GM12878 (cell line): ENCODE results near the gene HRH2. TPM values are rescaled to one million over a fixed set of nuclear protein-coding genes. Genes with fewer than 3 reads are reported as not detected.

Source experiments
- ATAC-seq: fragments of 200-7000 bp; cut with Tn5 transposase; 3 replicates; pipeline ENCODE4 v1.9.1; 2020; ENCODE audit warnings: mild to moderate bottlenecking, moderate library complexity
- BruUV-seq: library from RNA; stranded (reverse); fragments of 400-500 nt; replicated peaks from 2 replicates; lab custom pipeline; 2021; lab: Mats Ljungman, UMichigan
- CTCF ChIA-PET: fragments of 300-600 bp; sonication (Branson Sonifier 250); formaldehyde crosslinking; extraction: SDS; loops from one replicate; lab custom pipeline; 2021; ENCODE audit warnings: inconsistent platforms; lab: Yijun Ruan, JAX
- POLR2A ChIA-PET: fragments of 350-600 bp; formaldehyde crosslinking; extraction: SDS; loops from one replicate; lab custom pipeline; 2021; ENCODE audit warnings: inconsistent platforms; lab: Charles Lee
- RAD21 ChIA-PET: fragments of 300-600 bp; sonication (Branson Sonifier 250); formaldehyde crosslinking; loops from one replicate; lab custom pipeline; 2023; ENCODE audit warnings: antibody characterized with exemption; ENCODE audit not compliant: unreplicated experiment; lab: Charles Lee
- SMC1A ChIA-PET: fragments of 300-600 bp; sonication (Branson Sonifier 250); formaldehyde crosslinking; loops from one replicate; lab custom pipeline; 2023; ENCODE audit not compliant: unreplicated experiment, uncharacterized antibody; lab: Charles Lee
- DNase-seq: peaks from one replicate; pipeline ENCODE4 v3.0.0-alpha.2; 2011; ENCODE audit warnings: low read depth, low spot score
- FAIRE-seq: peaks from 3 replicates; lab custom pipeline; 2011; peaks lifted over from hg19 to GRCh38; lab: Jason Lieb, UNC
- H2AFZ ChIP-seq: 2 replicates; pipeline ENCODE4 v1.6.0; 2011; ENCODE audit warnings: low read depth, low read length, control low read depth; ENCODE audit not compliant: control insufficient read depth
- H3K27ac ChIP-seq: 2 replicates; pipeline ENCODE4 v1.5.1; 2011; ENCODE audit warnings: control low read depth; ENCODE audit not compliant: control insufficient read depth, insufficient read depth
- H3K27me3 ChIP-seq, 2 experiments: replicated peaks in 1 of 2; 2 replicates each; pipeline versions ENCODE4 v1.6.0 to v1.6.1; 2011; ENCODE audit warnings: low read length in 1 of 2; ENCODE audit not compliant: control insufficient read depth in 2 of 2, insufficient read depth in 2 of 2
- H3K36me3 ChIP-seq, 2 experiments: 2 replicates each; pipeline ENCODE4 v1.5.1; 2011; ENCODE audit warnings: low read length in 1 of 2; ENCODE audit not compliant: control insufficient read depth in 2 of 2, insufficient read depth in 2 of 2
- H3K4me1 ChIP-seq: 2 replicates; pipeline ENCODE4 v1.6.1; 2011; ENCODE audit warnings: mild to moderate bottlenecking, low read length, moderate library complexity, mixed read lengths; ENCODE audit not compliant: control insufficient read depth, insufficient read depth
- H3K4me2 ChIP-seq: 2 replicates; pipeline ENCODE4 v1.6.0; 2011; ENCODE audit warnings: control low read depth; ENCODE audit not compliant: control insufficient read depth, insufficient read depth
- H3K4me3 ChIP-seq: fragments of 200-600 bp; sonication (generic); 2 replicates; pipeline ENCODE4 v1.5.1; 2016
- H3K79me2 ChIP-seq: 2 replicates; pipeline ENCODE4 v1.6.0; 2011; ENCODE audit warnings: low read length; ENCODE audit not compliant: control insufficient read depth, insufficient read depth
- H3K9ac ChIP-seq: 2 replicates; pipeline ENCODE4 v1.8.0; 2011; ENCODE audit warnings: low read length, control low read depth, mixed read lengths; ENCODE audit not compliant: control insufficient read depth, insufficient read depth
- H3K9me3 ChIP-seq: replicated peaks from 3 replicates; pipeline ENCODE4 v1.5.1; 2011; ENCODE audit warnings: mild to moderate bottlenecking, low read length; ENCODE audit not compliant: control insufficient read depth, insufficient read depth
- H4K20me1 ChIP-seq: 2 replicates; pipeline ENCODE4 v1.6.0; 2011; ENCODE audit not compliant: control insufficient read depth, insufficient read depth
- NFIC ChIP-seq: IDR thresholded peaks from 2 replicates; pipeline ENCODE4 v1.6.1; 2012; ENCODE audit warnings: low read depth, mild to moderate bottlenecking, inconsistent platforms, low read length, moderate library complexity
- POU2F2 ChIP-seq: IDR thresholded peaks from 3 replicates; pipeline ENCODE4 v1.6.1; 2011; ENCODE audit warnings: low read depth, mild to moderate bottlenecking, low read length, borderline replicate concordance
- SMAD1 ChIP-seq: fragments of 450-650 bp; IDR thresholded peaks from 2 replicates; pipeline ENCODE4 v1.6.1; 2018; ENCODE audit warnings: mild to moderate bottlenecking, low read depth; ENCODE audit not compliant: partially characterized antibody
- TCF3 ChIP-seq: IDR thresholded peaks from 2 replicates; pipeline ENCODE4 v1.6.1; 2012; ENCODE audit warnings: low read depth, mild to moderate bottlenecking, low read length, borderline replicate concordance; ENCODE audit not compliant: insufficient read depth
- ZNF274 ChIP-seq: IDR thresholded peaks from one replicate; pipeline ENCODE4 v1.8.0; 2011; ENCODE audit not compliant: insufficient read length, insufficient read depth
- ZNF687 ChIP-seq: fragments of 450-650 bp; IDR thresholded peaks from 2 replicates; pipeline ENCODE4 v1.6.1; 2017; ENCODE audit warnings: mild to moderate bottlenecking, moderate library complexity
- WGBS: methylation state at CpG from one replicate; pipeline ENCODE4 v1.1.6; 2016; ENCODE audit warnings: low lambda C conversion rate; ENCODE audit not compliant: insufficient replicate concordance, insufficient coverage; ENCODE audit errors: missing lambda C conversion rate; 5-methylcytosine and 5-hydroxymethylcytosine counted together
- in situ Hi-C: fragments of 300-500 bp; cut with MboI; formaldehyde crosslinking; loops from 9 replicates; pipeline ENCODE4 v1.14.3; 2018; ENCODE audit warnings: mixed read lengths
- intact Hi-C: fragments of 100-400 bp; cut with micrococcal nuclease; formaldehyde crosslinking; loops from one replicate; pipeline ENCODE4 v1.14.2; 2022; ENCODE audit not compliant: unreplicated experiment
- polyA plus RNA-seq, 11 experiments: library from polyadenylated mRNA; depleted of rRNA in 4 of 11; unstranded in 6 of 11; stranded (reverse) in 5 of 11; fragments of >200 nt; fragmentation: Nextera tagmentation in 4 of 11; fragmentation: Illumina TruSeq in 1 of 11; extraction: Ambion mirVana in 4 of 11; extraction: Trizol in 1 of 11; gene quantifications; 1 replicate in 1 of 11; 2 replicates in 10 of 11; pipeline versions ENCODE4 v1.2.1 to v1.2.3, GENCODE V29; 2011 to 2016; ENCODE audit warnings: inconsistent platforms in 2 of 11, missing spikeins in 2 of 11, low read depth in 1 of 11
- total RNA-seq, 4 experiments: library from RNA; depleted of rRNA in 3 of 4; stranded (reverse); fragments of >200 nt in 3 of 4; fragmentation: Illumina TruSeq in 1 of 4; extraction: Trizol in 1 of 4; gene quantifications; 2 replicates each; pipeline versions ENCODE4 v1.2.1 to v1.2.3, GENCODE V29; 2013 to 2021
- TF ChIP-seq, protein P1 (sequence below): fragments of 450-650 bp; IDR thresholded peaks from 2 replicates; pipeline ENCODE4 v1.6.1; 2017; ENCODE audit warnings: mild to moderate bottlenecking, low read depth, inconsistent platforms; ENCODE audit not compliant: poor library complexity, severe bottlenecking
- TF ChIP-seq, protein P2 (sequence below): fragments of 150-350 bp; IDR thresholded peaks from 2 replicates; pipeline ENCODE4 v1.6.1; 2016; ENCODE audit warnings: low read depth, low read length
- TF ChIP-seq, protein P3 (sequence below), 3 experiments: IDR thresholded peaks in 2 of 3; conservative IDR thresholded peaks in 1 of 3; 2 replicates each; pipeline ENCODE4 v1.5.1; 2011; ENCODE audit warnings: low read depth in 3 of 3, low read length in 3 of 3, mild to moderate bottlenecking in 3 of 3, control low read depth in 2 of 3, moderate library complexity in 2 of 3, inconsistent platforms in 1 of 3, mixed read lengths in 1 of 3; ENCODE audit not compliant: control insufficient read depth in 2 of 3, insufficient read depth in 1 of 3; ENCODE audit errors: extremely low read depth in 1 of 3

The HRH2 gene
- total and polyA plus RNA-seq, 10 of the 15 experiments (the other 5 are each of a cell fraction or from before 2014, with no cell fraction given), result 0.01 to 0.05 (median 0.03) TPM; not detected in 7

DNA sequence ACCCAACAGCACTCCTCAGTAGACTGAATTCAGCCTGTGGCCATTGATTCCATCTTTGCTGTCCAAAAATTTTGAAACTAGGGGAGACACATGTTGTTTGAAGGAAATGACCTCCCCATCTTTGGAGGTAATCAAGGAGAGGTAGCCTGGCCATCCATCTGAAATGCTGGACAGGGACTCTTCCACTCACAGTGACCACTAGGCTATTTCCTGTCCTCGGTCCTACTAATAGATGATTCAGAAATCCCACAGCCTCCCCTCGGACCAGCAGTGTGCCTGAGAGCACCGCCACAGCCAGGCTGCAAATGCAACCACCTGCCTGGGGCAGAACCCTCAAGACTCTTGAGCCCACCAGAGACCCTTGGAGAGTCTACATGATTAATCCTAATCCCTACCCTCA lies 12.5 kb downstream of the HRH2 start:
- Histone ChIP-seq H3K4me3 (no peak overlapping the region), H2AFZ (no peak overlapping the region), H3K27me3 (peaks cover 0 to 2% of the 10 kb centered on the region in 2 experiments; a peak in 2 of 4 replicates), H3K79me2 (no peaks in the 10 kb centered on the region), H3K27ac (no peak overlapping the region), H4K20me1 (no peaks in the 10 kb centered on the region), H3K4me2 (no peak overlapping the region), H3K9me3 (no peaks in the 10 kb centered on the region), H3K36me3 (no peaks in the 10 kb centered on the region), H3K9ac (no peak overlapping the region), H3K4me1 (no peaks in the 10 kb centered on the region)
- SMC1A ChIA-PET, result no interaction called here
- intact Hi-C loops (no loop called here), in situ Hi-C loops (no loop called here)
- WGBS, result 17% methylated on average over 3 of the region's 3 CpGs
- DNase-seq, result no peak
- RAD21 ChIA-PET, result no interaction called here
- ATAC-seq, result no peak
- BruUV-seq, result no TSS peak
- CTCF ChIA-PET, result no interaction called here
- FAIRE-seq, result no peak
- POLR2A ChIA-PET, result no interaction called here
- TF ChIP-seq TCF3 (no peak), SMAD1 (no peak), POU2F2 (no peak), NFIC (no peak), ZNF687 (no peak), ZNF274 (no peak)
- TF ChIP-seq, protein P1, sequence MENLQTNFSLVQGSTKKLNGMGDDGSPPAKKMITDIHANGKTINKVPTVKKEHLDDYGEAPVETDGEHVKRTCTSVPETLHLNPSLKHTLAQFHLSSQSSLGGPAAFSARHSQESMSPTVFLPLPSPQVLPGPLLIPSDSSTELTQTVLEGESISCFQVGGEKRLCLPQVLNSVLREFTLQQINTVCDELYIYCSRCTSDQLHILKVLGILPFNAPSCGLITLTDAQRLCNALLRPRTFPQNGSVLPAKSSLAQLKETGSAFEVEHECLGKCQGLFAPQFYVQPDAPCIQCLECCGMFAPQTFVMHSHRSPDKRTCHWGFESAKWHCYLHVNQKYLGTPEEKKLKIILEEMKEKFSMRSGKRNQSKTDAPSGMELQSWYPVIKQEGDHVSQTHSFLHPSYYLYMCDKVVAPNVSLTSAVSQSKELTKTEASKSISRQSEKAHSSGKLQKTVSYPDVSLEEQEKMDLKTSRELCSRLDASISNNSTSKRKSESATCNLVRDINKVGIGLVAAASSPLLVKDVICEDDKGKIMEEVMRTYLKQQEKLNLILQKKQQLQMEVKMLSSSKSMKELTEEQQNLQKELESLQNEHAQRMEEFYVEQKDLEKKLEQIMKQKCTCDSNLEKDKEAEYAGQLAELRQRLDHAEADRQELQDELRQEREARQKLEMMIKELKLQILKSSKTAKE, result no peak
- TF ChIP-seq, protein P2, sequence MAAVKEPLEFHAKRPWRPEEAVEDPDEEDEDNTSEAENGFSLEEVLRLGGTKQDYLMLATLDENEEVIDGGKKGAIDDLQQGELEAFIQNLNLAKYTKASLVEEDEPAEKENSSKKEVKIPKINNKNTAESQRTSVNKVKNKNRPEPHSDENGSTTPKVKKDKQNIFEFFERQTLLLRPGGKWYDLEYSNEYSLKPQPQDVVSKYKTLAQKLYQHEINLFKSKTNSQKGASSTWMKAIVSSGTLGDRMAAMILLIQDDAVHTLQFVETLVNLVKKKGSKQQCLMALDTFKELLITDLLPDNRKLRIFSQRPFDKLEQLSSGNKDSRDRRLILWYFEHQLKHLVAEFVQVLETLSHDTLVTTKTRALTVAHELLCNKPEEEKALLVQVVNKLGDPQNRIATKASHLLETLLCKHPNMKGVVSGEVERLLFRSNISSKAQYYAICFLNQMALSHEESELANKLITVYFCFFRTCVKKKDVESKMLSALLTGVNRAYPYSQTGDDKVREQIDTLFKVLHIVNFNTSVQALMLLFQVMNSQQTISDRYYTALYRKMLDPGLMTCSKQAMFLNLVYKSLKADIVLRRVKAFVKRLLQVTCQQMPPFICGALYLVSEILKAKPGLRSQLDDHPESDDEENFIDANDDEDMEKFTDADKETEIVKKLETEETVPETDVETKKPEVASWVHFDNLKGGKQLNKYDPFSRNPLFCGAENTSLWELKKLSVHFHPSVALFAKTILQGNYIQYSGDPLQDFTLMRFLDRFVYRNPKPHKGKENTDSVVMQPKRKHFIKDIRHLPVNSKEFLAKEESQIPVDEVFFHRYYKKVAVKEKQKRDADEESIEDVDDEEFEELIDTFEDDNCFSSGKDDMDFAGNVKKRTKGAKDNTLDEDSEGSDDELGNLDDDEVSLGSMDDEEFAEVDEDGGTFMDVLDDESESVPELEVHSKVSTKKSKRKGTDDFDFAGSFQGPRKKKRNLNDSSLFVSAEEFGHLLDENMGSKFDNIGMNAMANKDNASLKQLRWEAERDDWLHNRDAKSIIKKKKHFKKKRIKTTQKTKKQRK, result no peak
- TF ChIP-seq, protein P3, sequence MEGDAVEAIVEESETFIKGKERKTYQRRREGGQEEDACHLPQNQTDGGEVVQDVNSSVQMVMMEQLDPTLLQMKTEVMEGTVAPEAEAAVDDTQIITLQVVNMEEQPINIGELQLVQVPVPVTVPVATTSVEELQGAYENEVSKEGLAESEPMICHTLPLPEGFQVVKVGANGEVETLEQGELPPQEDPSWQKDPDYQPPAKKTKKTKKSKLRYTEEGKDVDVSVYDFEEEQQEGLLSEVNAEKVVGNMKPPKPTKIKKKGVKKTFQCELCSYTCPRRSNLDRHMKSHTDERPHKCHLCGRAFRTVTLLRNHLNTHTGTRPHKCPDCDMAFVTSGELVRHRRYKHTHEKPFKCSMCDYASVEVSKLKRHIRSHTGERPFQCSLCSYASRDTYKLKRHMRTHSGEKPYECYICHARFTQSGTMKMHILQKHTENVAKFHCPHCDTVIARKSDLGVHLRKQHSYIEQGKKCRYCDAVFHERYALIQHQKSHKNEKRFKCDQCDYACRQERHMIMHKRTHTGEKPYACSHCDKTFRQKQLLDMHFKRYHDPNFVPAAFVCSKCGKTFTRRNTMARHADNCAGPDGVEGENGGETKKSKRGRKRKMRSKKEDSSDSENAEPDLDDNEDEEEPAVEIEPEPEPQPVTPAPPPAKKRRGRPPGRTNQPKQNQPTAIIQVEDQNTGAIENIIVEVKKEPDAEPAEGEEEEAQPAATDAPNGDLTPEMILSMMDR (IDR thresholded peaks at IDR 0.05 in 2 of 3, conservative IDR thresholded peaks at IDR 0.05 in 1 of 3; ENCODE audit: control insufficient read depth in 2 of 3, extremely low read depth in 1 of 3, insufficient read depth in 1 of 3, low read depth in 3 of 3, low read length in 3 of 3), result no peak
